IgD-negative memory B cell (primary cell): Measurements from ENCODE around the gene MAD1L1. TPM values are rescaled to one million over a fixed set of nuclear protein-coding genes. Genes with fewer than 3 reads are reported as not detected.
A peak's percentile ranks its signal among the peaks of the same experiment; 100 is the strongest.

Experiments used
- H3K27ac Mint-ChIP-seq, 3 donors: one replicate each; pipeline ENCODE4 v1.8.0; 2020 to 2022; ENCODE audit warnings: mild to moderate bottlenecking in 3 of 3, mixed read lengths in 3 of 3, moderate library complexity in 1 of 3
- H3K27me3 Mint-ChIP-seq: one replicate; pipeline ENCODE4 v1.8.0; 2021; ENCODE audit warnings: mixed read lengths
- H3K36me3 Mint-ChIP-seq: one replicate; pipeline ENCODE4 v1.8.0; 2020; ENCODE audit warnings: mild to moderate bottlenecking, mixed read lengths
- H3K4me1 Mint-ChIP-seq, 3 donors: one replicate each; pipeline ENCODE4 v1.8.0; 2020 to 2022; ENCODE audit warnings: mixed read lengths in 3 of 3, mild to moderate bottlenecking in 1 of 3
- H3K4me3 Mint-ChIP-seq, 4 donors: one replicate each; pipeline ENCODE4 v1.8.0; 2020 to 2022; ENCODE audit warnings: mild to moderate bottlenecking in 4 of 4, mixed read lengths in 4 of 4, moderate library complexity in 3 of 4
- H3K9me3 Mint-ChIP-seq, 3 donors: one replicate each; pipeline ENCODE4 v1.8.0; 2020 to 2021; ENCODE audit warnings: mixed read lengths in 3 of 3, mild to moderate bottlenecking in 1 of 3
- polyA plus RNA-seq: library from polyadenylated mRNA; unstranded; fragments of 300-500 nt; fragmentation: Illumina TruSeq; gene quantifications from one replicate; pipeline ENCODE4 v1.2.3, GENCODE V29; 2021

Gene MAD1L1
- polyA plus RNA-seq, 1 donor from 2014 or later = 133 TPM

GRCh38 chr7:1781369-1781768 is 451.4 kb downstream of the MAD1L1 start:
- peaks cover 8% of the 10 kb centered on the region for H3K27me3 Mint-ChIP-seq
- H3K4me3 Mint-ChIP-seq = no peak overlapping the region
- no peaks in the 10 kb centered on the region for H3K4me1 Mint-ChIP-seq
- H3K9me3 Mint-ChIP-seq = peaks cover 0 to 17% (median 17%) of the 10 kb centered on the region in 3 donors
- no peak overlapping the region for H3K27ac Mint-ChIP-seq
- peaks cover 3% of the 10 kb centered on the region for H3K36me3 Mint-ChIP-seq

- Mint-ChIP-seq H3K36me3 (peaks cover 3% of the 10 kb centered on the region), H3K4me1 (no peaks in the 10 kb centered on the region), H3K27me3 (peaks cover 5% of the 10 kb centered on the region), H3K4me3 (no peak overlapping the region), H3K9me3 (peaks cover 0 to 18% (median 11%) of the 10 kb centered on the region in 3 donors), H3K27ac (no peak overlapping the region)
These were observed 453.3 kb downstream of the MAD1L1 start for GRCh38 chr7:1779445-1779844.

GRCh38 chr7:1777122-1777521 is 455.6 kb downstream of the MAD1L1 start:
- Mint-ChIP-seq H3K4me3 (no peak overlapping the region), H3K9me3 (peaks cover 5 to 23% (median 16%) of the 10 kb centered on the region in 3 donors), H3K27ac (no peak overlapping the region), H3K4me1 (peaks cover 0 to 2% (median 0%) of the 10 kb centered on the region in 3 donors), H3K36me3 (peaks cover 3% of the 10 kb centered on the region), H3K27me3 (peaks cover 2% of the 10 kb centered on the region)

GRCh38 chr7:1775389-1775788 is 457.4 kb downstream of the MAD1L1 start:
- Mint-ChIP-seq H3K36me3 (peaks cover 3% of the 10 kb centered on the region), H3K4me1 (peaks cover 0 to 2% (median 0%) of the 10 kb centered on the region in 3 donors), H3K4me3 (no peak overlapping the region), H3K27me3 (no peaks in the 10 kb centered on the region), H3K27ac (no peak overlapping the region), H3K9me3 (peaks cover 5 to 24% (median 16%) of the 10 kb centered on the region in 3 donors)

GRCh38 chr7:1770331-1770730 is 462.4 kb downstream of the MAD1L1 start:
- no peak overlapping the region for H3K27ac Mint-ChIP-seq
- H3K4me3 Mint-ChIP-seq = no peak overlapping the region
- H3K27me3 Mint-ChIP-seq = no peaks in the 10 kb centered on the region
- peaks cover 5 to 15% (median 9%) of the 10 kb centered on the region in 3 donors for H3K9me3 Mint-ChIP-seq
- no peaks in the 10 kb centered on the region for H3K36me3 Mint-ChIP-seq
- H3K4me1 Mint-ChIP-seq = peaks cover 0 to 2% (median 0%) of the 10 kb centered on the region in 3 donors

- Mint-ChIP-seq H3K4me1 (peaks cover 0 to 2% (median 0%) of the 10 kb centered on the region in 3 donors), H3K27ac (peak overlapping the region in 1 of 3 donors; percentile 21), H3K27me3 (no peaks in the 10 kb centered on the region), H3K9me3 (peaks cover 5 to 10% (median 5%) of the 10 kb centered on the region in 3 donors), H3K4me3 (no peak overlapping the region), H3K36me3 (no peaks in the 10 kb centered on the region)
These were observed 463.2 kb downstream of the MAD1L1 start for GRCh38 chr7:1769286-1770200.

GRCh38 chr7:1768832-1769231 is 463.9 kb downstream of the MAD1L1 start:
- no peak overlapping the region for H3K4me3 Mint-ChIP-seq
- peaks cover 0 to 2% (median 0%) of the 10 kb centered on the region in 3 donors for H3K4me1 Mint-ChIP-seq
- H3K27me3 Mint-ChIP-seq = no peaks in the 10 kb centered on the region
- peaks cover 4 to 10% (median 5%) of the 10 kb centered on the region in 3 donors for H3K9me3 Mint-ChIP-seq
- peak overlapping the region in 1 of 3 donors; percentile 21 for H3K27ac Mint-ChIP-seq
- H3K36me3 Mint-ChIP-seq = no peaks in the 10 kb centered on the region

- H3K4me1 Mint-ChIP-seq = no peaks in the 10 kb centered on the region
- no peaks in the 10 kb centered on the region for H3K36me3 Mint-ChIP-seq
- no peak overlapping the region for H3K4me3 Mint-ChIP-seq
- H3K9me3 Mint-ChIP-seq = peaks cover 0 to 4% (median 0%) of the 10 kb centered on the region in 3 donors
- H3K27me3 Mint-ChIP-seq = no peaks in the 10 kb centered on the region
- H3K27ac Mint-ChIP-seq = peak overlapping the region in 1 of 3 donors; percentile 78
These were observed 465.2 kb downstream of the MAD1L1 start for GRCh38 chr7:1767524-1767923.

Other genes starting within 250 kb of the MAD1L1 start
- gene MRM2, start 9.3 kb upstream of the MAD1L1 start, polyA plus RNA-seq = 67.8 TPM
- gene NUDT1, start 9.3 kb upstream of the MAD1L1 start, polyA plus RNA-seq = 52.1 TPM
- 61.3 TPM for gene SNX8, start 81.5 kb upstream of the MAD1L1 start, polyA plus RNA-seq
- 84.4 TPM for gene EIF3B, start 121.9 kb upstream of the MAD1L1 start, polyA plus RNA-seq
- 24.9 TPM for gene CHST12, start 170.7 kb upstream of the MAD1L1 start, polyA plus RNA-seq
- not detected for gene GRIFIN, start 243.5 kb upstream of the MAD1L1 start, polyA plus RNA-seq